ENCODE results near the gene MNS1. TPM values are rescaled to one million over a fixed set of nuclear protein-coding genes. Genes with fewer than 3 reads are reported as not detected.
A peak's percentile ranks its signal among the peaks of the same experiment; 100 is the strongest.
"Not testable (repeated sequence)": the region's sequence is repeated elsewhere in the genome, so short reads cannot be mapped to it uniquely, and the experiment has no call there.

MNS1 gene
- total RNA-seq, 1 experiment from 2014 or later: 37.7 TPM

- Mint-ChIP-seq H3K27me3 (ENCODE audit: unreplicated experiment) (no peaks in the 10 kb centered on the region), H3K9me3 (ENCODE audit: low read depth, unreplicated experiment) (no peaks in the 10 kb centered on the region), H3K4me1 (ENCODE audit: low read depth, unreplicated experiment) (peaks cover 40% of the 10 kb centered on the region), H3K36me3 (ENCODE audit: insufficient read depth, unreplicated experiment) (no peaks in the 10 kb centered on the region), H3K4me3 (ENCODE audit: low read depth, unreplicated experiment) (no peak overlapping the region), H3K27ac (ENCODE audit: unreplicated experiment) (no peak overlapping the region)
- DNase-seq: no peak
- CTCF ChIA-PET: no interaction called here
- TF ChIP-seq CTCF (IDR thresholded peaks at IDR 0.05; ENCODE audit: unreplicated experiment): no peak
- intact Hi-C loops (cut with micrococcal nuclease; ENCODE audit: unreplicated experiment): loop anchor here (10.0 kb wide), 4 partner anchors 192 to 842 kb away; partner anchors contain the start of gene ZNF280D
- BruUV-seq (replicated peaks): no TSS peak
Measured at GRCh38 chr15:56492791-56493555, 28.0 kb upstream of the MNS1 start.

GRCh38 chr15:56492236-56492635, 27.3 kb upstream of the MNS1 start:
- CTCF ChIA-PET: no interaction called here
- Mint-ChIP-seq H3K27ac (ENCODE audit: unreplicated experiment) (no peak overlapping the region), H3K4me1 (ENCODE audit: low read depth, unreplicated experiment) (peaks cover 40% of the 10 kb centered on the region), H3K4me3 (ENCODE audit: low read depth, unreplicated experiment) (no peak overlapping the region), H3K9me3 (ENCODE audit: low read depth, unreplicated experiment) (no peaks in the 10 kb centered on the region), H3K36me3 (ENCODE audit: insufficient read depth, unreplicated experiment) (no peaks in the 10 kb centered on the region), H3K27me3 (ENCODE audit: unreplicated experiment) (no peaks in the 10 kb centered on the region)
- BruUV-seq (replicated peaks): no TSS peak
- intact Hi-C loops (cut with micrococcal nuclease; ENCODE audit: unreplicated experiment): loop anchor here (10.0 kb wide), 4 partner anchors 193 to 843 kb away; partner anchors contain the start of gene ZNF280D
- TF ChIP-seq CTCF (IDR thresholded peaks at IDR 0.05; ENCODE audit: unreplicated experiment): no peak
- DNase-seq: no peak

- CTCF ChIA-PET: interaction anchor here (0.6 to 2.4 kb wide), 12 partner anchors 16 to 816 kb away, joined by 3 to 14 read pairs (median 4); partner anchors contain the start of gene MNS1
- H3K27ac Mint-ChIP-seq (ENCODE audit: unreplicated experiment): no peak overlapping the region
- H3K4me1 Mint-ChIP-seq (ENCODE audit: low read depth, unreplicated experiment): peaks cover 31% of the 10 kb centered on the region
- H3K36me3 Mint-ChIP-seq (ENCODE audit: insufficient read depth, unreplicated experiment): no peaks in the 10 kb centered on the region
- DNase-seq: peak; percentile 83
- peak; percentile 79 for TF ChIP-seq CTCF (IDR thresholded peaks at IDR 0.05; ENCODE audit: unreplicated experiment)
- no peaks in the 10 kb centered on the region for H3K27me3 Mint-ChIP-seq (ENCODE audit: unreplicated experiment)
- intact Hi-C loops (cut with micrococcal nuclease; ENCODE audit: unreplicated experiment): loop anchor here (10.0 kb wide), 4 partner anchors 194 to 844 kb away; partner anchors contain the start of gene ZNF280D
- H3K4me3 Mint-ChIP-seq (ENCODE audit: low read depth, unreplicated experiment): no peak overlapping the region
- no TSS peak for BruUV-seq (replicated peaks)
- no peaks in the 10 kb centered on the region for H3K9me3 Mint-ChIP-seq (ENCODE audit: low read depth, unreplicated experiment)
Measured at GRCh38 chr15:56491110-56491722, 26.3 kb upstream of the MNS1 start.

GRCh38 chr15:56490461-56490860, 25.5 kb upstream of the MNS1 start:
- Mint-ChIP-seq H3K4me1 (ENCODE audit: low read depth, unreplicated experiment) (peaks cover 26% of the 10 kb centered on the region), H3K27me3 (ENCODE audit: unreplicated experiment) (no peaks in the 10 kb centered on the region), H3K36me3 (ENCODE audit: insufficient read depth, unreplicated experiment) (no peaks in the 10 kb centered on the region), H3K4me3 (ENCODE audit: low read depth, unreplicated experiment) (no peak overlapping the region), H3K27ac (ENCODE audit: unreplicated experiment) (peak overlapping the region; percentile 6), H3K9me3 (ENCODE audit: low read depth, unreplicated experiment) (peaks cover 5% of the 10 kb centered on the region)
- intact Hi-C loops (cut with micrococcal nuclease; ENCODE audit: unreplicated experiment): loop anchor here (10.0 kb wide), 4 partner anchors 194 to 844 kb away; partner anchors contain the start of gene ZNF280D
- TF ChIP-seq CTCF (IDR thresholded peaks at IDR 0.05; ENCODE audit: unreplicated experiment): no peak
- CTCF ChIA-PET: interaction anchor here (0.6 to 2.4 kb wide), 11 partner anchors 15 to 817 kb away, joined by 3 to 14 read pairs (median 4); partner anchors contain the start of gene MNS1
- DNase-seq: peak; percentile 22
- no TSS peak for BruUV-seq (replicated peaks)

- H3K9me3 Mint-ChIP-seq (ENCODE audit: low read depth, unreplicated experiment); BruUV-seq (replicated peaks); H3K27me3 Mint-ChIP-seq (ENCODE audit: unreplicated experiment); H3K4me1 Mint-ChIP-seq (ENCODE audit: low read depth, unreplicated experiment); CTCF ChIA-PET; intact Hi-C loops (cut with micrococcal nuclease; ENCODE audit: unreplicated experiment); DNase-seq; H3K36me3 Mint-ChIP-seq (ENCODE audit: insufficient read depth, unreplicated experiment); H3K4me3 Mint-ChIP-seq (ENCODE audit: low read depth, unreplicated experiment); H3K27ac Mint-ChIP-seq (ENCODE audit: unreplicated experiment): not testable (repeated sequence)
Measured at GRCh38 chr15:56486206-56486605, 21.3 kb upstream of the MNS1 start.

GRCh38 chr15:56485426-56485825, 20.5 kb upstream of the MNS1 start:
- H3K9me3 Mint-ChIP-seq (ENCODE audit: low read depth, unreplicated experiment); CTCF ChIA-PET; H3K36me3 Mint-ChIP-seq (ENCODE audit: insufficient read depth, unreplicated experiment); H3K4me3 Mint-ChIP-seq (ENCODE audit: low read depth, unreplicated experiment); H3K27ac Mint-ChIP-seq (ENCODE audit: unreplicated experiment); DNase-seq; H3K4me1 Mint-ChIP-seq (ENCODE audit: low read depth, unreplicated experiment); BruUV-seq (replicated peaks); H3K27me3 Mint-ChIP-seq (ENCODE audit: unreplicated experiment); intact Hi-C loops (cut with micrococcal nuclease; ENCODE audit: unreplicated experiment): not testable (repeated sequence)
